CD14-positive monocyte (primary cell): ENCODE measurements around the gene MYBPHL. TPM values are rescaled to one million over a fixed set of nuclear protein-coding genes. Genes with fewer than 3 reads are reported as not detected.

Source experiments
- DNase-seq, 3 donors: peaks; one replicate each; pipeline ENCODE4 v3.0.0-alpha.2; 2011 to 2022
- H2AFZ ChIP-seq: 2 replicates; pipeline ENCODE4 v1.6.0; 2012; ENCODE audit warnings: mild to moderate bottlenecking, low read depth, low read length, inconsistent platforms; ENCODE audit not compliant: insufficient read depth, poor library complexity, severe bottlenecking
- H3K27ac ChIP-seq, 2 donors: 1 replicate in 1 of 2; 2 replicates in 1 of 2; pipeline ENCODE4 v1.5.1; 2012 to 2013; ENCODE audit warnings: low read length in 2 of 2, control low read depth in 1 of 2, inconsistent platforms in 1 of 2, low read depth in 1 of 2, mild to moderate bottlenecking in 1 of 2
- H3K27me3 ChIP-seq, 2 donors: one replicate each; pipeline versions ENCODE4 v1.6.0 to v1.6.1; 2011 to 2013; ENCODE audit warnings: low read length in 2 of 2; ENCODE audit not compliant: control insufficient read depth in 2 of 2, insufficient read depth in 2 of 2
- H3K36me3 ChIP-seq, 2 donors: replicated peaks in 1 of 2; 1 replicate in 1 of 2; 2 replicates in 1 of 2; pipeline versions ENCODE4 v1.5.1 to v1.6.1; 2012 to 2013; ENCODE audit warnings: low read length in 2 of 2, control low read depth in 1 of 2, inconsistent platforms in 1 of 2, mild to moderate bottlenecking in 1 of 2; ENCODE audit not compliant: insufficient read depth in 2 of 2, control insufficient read depth in 1 of 2
- H3K4me1 ChIP-seq, 2 donors: 1 replicate in 1 of 2; 2 replicates in 1 of 2; pipeline versions ENCODE4 v1.5.1 to v1.6.1; 2012 to 2013; ENCODE audit warnings: low read length in 2 of 2, control low read depth in 1 of 2, inconsistent platforms in 1 of 2, mild to moderate bottlenecking in 1 of 2, moderate library complexity in 1 of 2; ENCODE audit not compliant: insufficient read depth in 2 of 2, control insufficient read depth in 1 of 2
- H3K4me2 ChIP-seq: replicated peaks from 2 replicates; pipeline ENCODE3; 2012; ENCODE audit warnings: low read length, moderate library complexity, mild to moderate bottlenecking; ENCODE audit not compliant: poor library complexity, severe bottlenecking; ENCODE audit errors: extremely low read depth
- H3K4me3 ChIP-seq, 3 experiments: fragments of 200-600 bp in 1 of 3; sonication (generic) in 1 of 3; replicated peaks in 1 of 3; 1 replicate in 2 of 3; 2 replicates in 1 of 3; pipeline ENCODE4 v1.5.1; 2011 to 2013; ENCODE audit warnings: low read length in 3 of 3, mild to moderate bottlenecking in 3 of 3, control low read depth in 2 of 3, low read depth in 2 of 3, inconsistent platforms in 1 of 3, moderate library complexity in 1 of 3
- H3K79me2 ChIP-seq: 2 replicates; pipeline ENCODE4 v1.6.0; 2012; ENCODE audit warnings: mild to moderate bottlenecking, control low read depth, inconsistent platforms, low read length, moderate library complexity; ENCODE audit not compliant: insufficient read depth
- H3K9ac ChIP-seq: 2 replicates; pipeline ENCODE4 v1.6.0; 2017; ENCODE audit warnings: low read length, mild to moderate bottlenecking; ENCODE audit not compliant: insufficient read depth, poor library complexity, severe bottlenecking
- H3K9me3 ChIP-seq, 2 donors: replicated peaks in 1 of 2; 1 replicate in 1 of 2; 2 replicates in 1 of 2; pipeline versions ENCODE4 v1.5.1 to v1.6.1; 2012 to 2013; ENCODE audit warnings: low read length in 2 of 2, control low read depth in 1 of 2; ENCODE audit not compliant: control insufficient read depth in 1 of 2, insufficient read depth in 1 of 2
- H4K20me1 ChIP-seq: 2 replicates; pipeline ENCODE4 v1.6.0; 2012; ENCODE audit warnings: mild to moderate bottlenecking, low read length, control low read depth, moderate library complexity; ENCODE audit not compliant: insufficient read depth
- H3K27ac Mint-ChIP-seq, 7 donors: one replicate each; pipeline ENCODE4 v1.8.0; 2020; ENCODE audit warnings: mild to moderate bottlenecking in 7 of 7, mixed read lengths in 7 of 7, moderate library complexity in 6 of 7, inconsistent platforms in 2 of 7
- H3K27me3 Mint-ChIP-seq, 3 donors: one replicate each; pipeline ENCODE4 v1.8.0; 2021 to 2022; ENCODE audit warnings: low read depth in 3 of 3, mild to moderate bottlenecking in 3 of 3, mixed read lengths in 3 of 3, moderate library complexity in 3 of 3, inconsistent platforms in 1 of 3
- H3K36me3 Mint-ChIP-seq, 2 donors: one replicate each; pipeline ENCODE4 v1.8.0; 2020; ENCODE audit warnings: mixed read lengths in 2 of 2, inconsistent platforms in 1 of 2, mild to moderate bottlenecking in 1 of 2
- H3K4me1 Mint-ChIP-seq: one replicate; pipeline ENCODE4 v1.8.0; 2020; ENCODE audit warnings: mild to moderate bottlenecking, mixed read lengths
- H3K4me3 Mint-ChIP-seq, 2 donors: one replicate each; pipeline ENCODE4 v1.8.0; 2020; ENCODE audit warnings: mild to moderate bottlenecking in 2 of 2, mixed read lengths in 2 of 2, moderate library complexity in 1 of 2
- H3K9me3 Mint-ChIP-seq, 7 donors: one replicate each; pipeline ENCODE4 v1.8.0; 2020 to 2022; ENCODE audit warnings: mixed read lengths in 7 of 7, mild to moderate bottlenecking in 6 of 7, moderate library complexity in 6 of 7, inconsistent platforms in 2 of 7
- WGBS: methylation state at CpG from one replicate; pipeline ENCODE4 v1.1.5; 2013; ENCODE audit warnings: missing lambda C conversion rate; ENCODE audit not compliant: insufficient coverage; 5-methylcytosine and 5-hydroxymethylcytosine counted together
- intact Hi-C, 2 donors: fragments of 100-400 bp; cut with micrococcal nuclease; formaldehyde crosslinking; loops; one replicate each; pipeline versions ENCODE4 v1.15.0 to v1.15.1; 2023
- polyA plus RNA-seq, 3 donors: library from polyadenylated mRNA; depleted of rRNA in 1 of 3; unstranded in 2 of 3; stranded (reverse) in 1 of 3; fragments of 300-500 nt in 2 of 3; fragments of >200 nt in 1 of 3; fragmentation: Illumina TruSeq in 2 of 3; gene quantifications; 1 replicate in 2 of 3; 2 replicates in 1 of 3; pipeline ENCODE4 v1.2.3, GENCODE V29; 2012 to 2021
- TF ChIP-seq, protein P1 (sequence below): fragments of 200-600 bp; IDR thresholded peaks from one replicate; pipeline ENCODE4 v1.8.0; 2022; ENCODE audit warnings: antibody characterized with exemption, mild to moderate bottlenecking

Gene MYBPHL
- polyA plus RNA-seq, 3 donors: 0.13 TPM; not detected in 2

DNA sequence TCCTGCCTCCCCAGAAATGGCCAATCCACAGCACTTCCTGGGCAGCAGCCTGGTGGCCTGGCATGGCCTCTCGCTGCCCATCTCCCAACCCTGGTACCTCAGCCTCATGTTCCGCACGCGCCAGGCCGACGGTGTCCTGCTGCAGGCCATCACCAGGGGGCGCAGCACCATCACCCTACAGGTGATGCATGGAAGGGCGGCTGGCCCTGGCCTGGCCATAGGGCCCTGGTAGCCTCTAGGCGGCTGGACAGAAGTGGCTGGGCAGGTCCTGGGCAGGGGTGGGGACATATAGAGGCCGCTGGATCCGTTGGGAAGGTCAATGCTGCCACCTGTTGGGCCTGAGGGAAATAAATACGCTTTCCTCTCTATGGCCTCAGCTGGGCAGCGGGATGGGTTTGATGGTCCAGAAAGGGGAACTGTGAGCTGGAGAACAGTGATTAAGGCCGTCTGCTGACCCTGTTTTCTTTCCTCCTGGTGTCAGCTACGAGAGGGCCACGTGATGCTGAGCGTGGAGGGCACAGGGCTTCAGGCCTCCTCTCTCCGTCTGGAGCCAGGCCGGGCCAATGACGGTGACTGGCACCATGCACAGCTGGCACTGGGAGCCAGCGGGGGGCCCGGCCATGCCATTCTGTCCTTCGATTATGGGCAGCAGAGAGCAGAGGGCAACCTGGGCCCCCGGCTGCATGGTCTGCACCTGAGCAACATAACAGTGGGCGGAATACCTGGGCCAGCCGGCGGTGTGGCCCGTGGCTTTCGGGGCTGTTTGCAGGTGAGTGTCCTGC is 43.0 kb downstream of the MYBPHL start:
- H3K4me2 ChIP-seq: no peak overlapping the region
- peak overlapping the region in 1 of 7 donors; percentile 32 for H3K27ac Mint-ChIP-seq

GRCh38 chr1:109263234-109263596 is 43.6 kb downstream of the MYBPHL start:
- no peak overlapping the region for H3K4me3 Mint-ChIP-seq
- H3K27me3 ChIP-seq: no peaks in the 10 kb centered on the region
- no peaks in the 10 kb centered on the region for H3K36me3 Mint-ChIP-seq
- H3K9me3 ChIP-seq: no peaks in the 10 kb centered on the region
- DNase-seq: no peak
- peaks cover 5 to 7% of the 10 kb centered on the region in 2 donors for H3K4me1 ChIP-seq
- intact Hi-C loops: loop anchor here (2.0 to 5.0 kb wide), 2 partner anchors 134 to 270 kb away; partner anchors contain the start of gene SORT1 (in 2 of the 2)
- no peak overlapping the region for H3K27ac ChIP-seq
- H3K9ac ChIP-seq: no peak overlapping the region
- no peaks in the 10 kb centered on the region for H4K20me1 ChIP-seq
- H3K4me1 Mint-ChIP-seq: peaks cover 6% of the 10 kb centered on the region
- H3K36me3 ChIP-seq: no peaks in the 10 kb centered on the region
- no peak overlapping the region for H2AFZ ChIP-seq
- WGBS: 70% methylated on average over 12 of the region's 12 CpGs
- no peak overlapping the region for H3K4me3 ChIP-seq
- TF ChIP-seq, protein P1, sequence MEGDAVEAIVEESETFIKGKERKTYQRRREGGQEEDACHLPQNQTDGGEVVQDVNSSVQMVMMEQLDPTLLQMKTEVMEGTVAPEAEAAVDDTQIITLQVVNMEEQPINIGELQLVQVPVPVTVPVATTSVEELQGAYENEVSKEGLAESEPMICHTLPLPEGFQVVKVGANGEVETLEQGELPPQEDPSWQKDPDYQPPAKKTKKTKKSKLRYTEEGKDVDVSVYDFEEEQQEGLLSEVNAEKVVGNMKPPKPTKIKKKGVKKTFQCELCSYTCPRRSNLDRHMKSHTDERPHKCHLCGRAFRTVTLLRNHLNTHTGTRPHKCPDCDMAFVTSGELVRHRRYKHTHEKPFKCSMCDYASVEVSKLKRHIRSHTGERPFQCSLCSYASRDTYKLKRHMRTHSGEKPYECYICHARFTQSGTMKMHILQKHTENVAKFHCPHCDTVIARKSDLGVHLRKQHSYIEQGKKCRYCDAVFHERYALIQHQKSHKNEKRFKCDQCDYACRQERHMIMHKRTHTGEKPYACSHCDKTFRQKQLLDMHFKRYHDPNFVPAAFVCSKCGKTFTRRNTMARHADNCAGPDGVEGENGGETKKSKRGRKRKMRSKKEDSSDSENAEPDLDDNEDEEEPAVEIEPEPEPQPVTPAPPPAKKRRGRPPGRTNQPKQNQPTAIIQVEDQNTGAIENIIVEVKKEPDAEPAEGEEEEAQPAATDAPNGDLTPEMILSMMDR: no peak
- peaks cover 0 to 9% (median 8%) of the 10 kb centered on the region in 3 donors for H3K27me3 Mint-ChIP-seq
- peaks cover 0 to 3% (median 0%) of the 10 kb centered on the region in 7 donors for H3K9me3 Mint-ChIP-seq
- H3K79me2 ChIP-seq: no peaks in the 10 kb centered on the region
- H3K4me2 ChIP-seq: no peak overlapping the region
- H3K27ac Mint-ChIP-seq: no peak overlapping the region

More for the DNA sequence above, 43.0 kb downstream of the MYBPHL start:
- Histone ChIP-seq H3K27ac (no peak overlapping the region), H2AFZ (no peak overlapping the region), H3K36me3 (no peaks in the 10 kb centered on the region), H3K27me3 (no peaks in the 10 kb centered on the region), H3K4me3 (no peak overlapping the region), H3K79me2 (no peaks in the 10 kb centered on the region), H4K20me1 (no peaks in the 10 kb centered on the region), H3K9me3 (no peaks in the 10 kb centered on the region), H3K9ac (no peak overlapping the region), H3K4me1 (peaks cover 5 to 7% of the 10 kb centered on the region in 2 donors)
- DNase-seq: peak; percentile 78 to 85 (median 79)
- TF ChIP-seq, protein P1: peak; percentile 97
- peaks cover 6% of the 10 kb centered on the region for H3K4me1 Mint-ChIP-seq
- H3K36me3 Mint-ChIP-seq: no peaks in the 10 kb centered on the region
- peaks cover 0 to 3% (median 0%) of the 10 kb centered on the region in 7 donors for H3K9me3 Mint-ChIP-seq
- no peak overlapping the region for H3K4me3 Mint-ChIP-seq
- 53% methylated on average over 26 of the region's 29 CpGs for WGBS
- intact Hi-C loops: loop anchor here (2.0 to 5.0 kb wide), 2 partner anchors 134 to 269 kb away; partner anchors contain the start of gene SORT1 (in 2 of the 2)
- peaks cover 0 to 9% (median 8%) of the 10 kb centered on the region in 3 donors for H3K27me3 Mint-ChIP-seq
